Measurements from ENCODE around the gene BMP7.

The BMP7 gene

DNA sequence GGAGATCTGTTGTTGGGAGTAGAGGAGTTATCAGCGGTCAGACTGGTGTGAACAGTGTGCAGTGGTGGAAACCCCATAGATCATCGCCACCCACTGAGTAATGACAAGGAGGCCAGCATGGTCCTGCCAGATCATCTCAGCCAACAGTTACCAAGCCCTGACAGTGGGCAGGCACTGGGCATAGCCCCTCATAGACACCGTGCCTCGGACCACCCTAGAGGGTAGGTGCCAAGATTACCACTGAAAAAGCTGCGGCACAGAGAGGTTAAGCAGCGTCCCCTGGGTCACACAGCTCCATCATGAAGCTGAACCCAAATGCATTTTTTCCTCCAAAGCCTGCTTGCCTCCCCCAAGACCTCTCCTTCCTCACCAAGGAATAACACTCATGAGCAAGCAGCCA is 21.5 kb upstream of the BMP7 start:
- Histone ChIP-seq H3K4me3 (ENCODE audit: low read depth, low read length) (no peak overlapping the region), H3K36me3 (ENCODE audit: control insufficient read depth in 2 of 2, insufficient read depth in 1 of 2, low read length in 2 of 2) (no peaks in the 10 kb centered on the region), H3K4me1 (ENCODE audit: control insufficient read depth, insufficient read depth, low read length) (no peaks in the 10 kb centered on the region), H3K9me3 (ENCODE audit: control insufficient read depth, insufficient read depth, low read depth, low read length) (no peaks in the 10 kb centered on the region), H3K27ac (ENCODE audit: extremely low read depth, low read depth, low read length) (no peak overlapping the region)
- CTCF ChIA-PET: interaction anchor here (0.9 kb wide), 1 partner anchor 658 kb away, joined by 3 read pairs; no protein-coding TSS in a partner anchor
- POLR2A ChIA-PET: no interaction called here
- TF ChIP-seq ZNF791 (tag by site-specific recombination; IDR thresholded peaks at IDR 0.05) (no peak), ZNF48 (tag by site-specific recombination; IDR thresholded peaks at IDR 0.05) (no peak), OVOL3 (tag by site-specific recombination; IDR thresholded peaks at IDR 0.05) (no peak), GLIS1 (tag by site-specific recombination; IDR thresholded peaks at IDR 0.05) (no peak), ZNF785 (tag by site-specific recombination; IDR thresholded peaks at IDR 0.05) (no peak), ZNF585B (tag by site-specific recombination; IDR thresholded peaks at IDR 0.05) (0 out of 2 replicates have a peak, but pooled peaks have one; percentile 11), ZNF416 (tag by site-specific recombination; IDR thresholded peaks at IDR 0.05) (no peak), PRDM1 (tag by site-specific recombination; IDR thresholded peaks at IDR 0.05) (no peak), SP2 (tag by site-specific recombination; IDR thresholded peaks at IDR 0.05) (no peak), ZNF548 (tag by site-specific recombination; IDR thresholded peaks at IDR 0.05) (no peak), ZNF184 (tag by site-specific recombination; IDR thresholded peaks at IDR 0.05) (no peak), ZIC2 (tag by site-specific recombination; IDR thresholded peaks at IDR 0.05) (peak; percentile 62), SALL2 (tag by site-specific recombination; IDR thresholded peaks at IDR 0.05; ENCODE audit: borderline replicate concordance) (no peak), ZNF658 (tag by site-specific recombination; IDR thresholded peaks at IDR 0.05) (no peak)
- TF ChIP-seq, protein P1, sequence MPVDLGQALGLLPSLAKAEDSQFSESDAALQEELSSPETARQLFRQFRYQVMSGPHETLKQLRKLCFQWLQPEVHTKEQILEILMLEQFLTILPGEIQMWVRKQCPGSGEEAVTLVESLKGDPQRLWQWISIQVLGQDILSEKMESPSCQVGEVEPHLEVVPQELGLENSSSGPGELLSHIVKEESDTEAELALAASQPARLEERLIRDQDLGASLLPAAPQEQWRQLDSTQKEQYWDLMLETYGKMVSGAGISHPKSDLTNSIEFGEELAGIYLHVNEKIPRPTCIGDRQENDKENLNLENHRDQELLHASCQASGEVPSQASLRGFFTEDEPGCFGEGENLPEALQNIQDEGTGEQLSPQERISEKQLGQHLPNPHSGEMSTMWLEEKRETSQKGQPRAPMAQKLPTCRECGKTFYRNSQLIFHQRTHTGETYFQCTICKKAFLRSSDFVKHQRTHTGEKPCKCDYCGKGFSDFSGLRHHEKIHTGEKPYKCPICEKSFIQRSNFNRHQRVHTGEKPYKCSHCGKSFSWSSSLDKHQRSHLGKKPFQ (tag by site-specific recombination; IDR thresholded peaks at IDR 0.05): peak; percentile 84

DNA sequence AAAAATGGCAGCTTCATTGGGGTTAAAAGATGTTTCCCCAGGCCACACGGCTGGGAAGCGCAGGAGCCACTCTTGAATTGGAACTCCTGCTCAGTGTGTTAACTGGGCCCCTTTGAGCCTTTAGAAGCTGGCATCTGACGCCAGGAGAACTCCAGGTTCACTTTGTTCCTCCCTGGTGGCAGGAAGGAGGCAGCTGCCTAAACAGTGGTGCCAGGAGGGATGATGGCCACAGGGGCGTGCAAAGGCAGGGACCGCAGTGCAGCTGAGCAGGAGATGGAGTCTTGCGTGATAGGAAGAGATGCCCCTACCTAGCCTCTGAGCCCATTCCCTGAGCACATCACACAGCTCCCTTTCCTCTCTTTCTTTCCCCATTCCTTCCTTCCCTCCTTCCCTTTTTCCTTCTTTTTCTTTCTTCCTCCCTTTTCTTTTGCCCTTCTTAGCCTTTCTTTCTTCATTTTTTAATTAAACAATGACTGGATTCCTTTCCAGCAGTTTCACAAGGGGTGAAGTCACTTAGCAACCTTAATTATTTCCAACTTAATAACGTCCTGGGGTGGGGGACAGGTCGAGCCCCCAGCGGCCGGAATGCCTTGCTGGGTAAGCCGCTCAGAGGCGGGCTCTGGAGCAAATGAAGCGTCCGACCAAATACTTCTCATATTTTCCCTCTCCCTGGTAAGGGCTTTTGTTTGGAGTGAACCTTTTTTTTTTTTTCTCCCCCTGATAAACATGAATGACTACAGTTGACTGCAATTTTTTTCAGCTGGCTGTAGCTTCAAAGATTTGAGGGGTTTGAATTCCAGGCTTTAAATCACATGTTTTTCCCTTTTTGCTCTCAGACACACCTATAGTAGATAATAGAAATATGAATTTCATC is 20.8 kb upstream of the BMP7 start:
- CTCF ChIA-PET: no interaction called here
- H3K4me3 ChIP-seq (ENCODE audit: low read depth, low read length): no peak overlapping the region
- no peaks in the 10 kb centered on the region for H3K9me3 ChIP-seq (ENCODE audit: control insufficient read depth, insufficient read depth, low read depth, low read length)
- POLR2A ChIA-PET: no interaction called here
- no peaks in the 10 kb centered on the region for H3K36me3 ChIP-seq (ENCODE audit: control insufficient read depth in 2 of 2, insufficient read depth in 1 of 2, low read length in 2 of 2)
- no peak overlapping the region for H3K27ac ChIP-seq (ENCODE audit: extremely low read depth, low read depth, low read length)
- TF ChIP-seq ZNF621 (tag by site-specific recombination; IDR thresholded peaks at IDR 0.05): no peak
- no peak for TF ChIP-seq ZNF302 (tag by site-specific recombination; IDR thresholded peaks at IDR 0.05; ENCODE audit: low read depth)
- TF ChIP-seq ZNF830 (tag by site-specific recombination; IDR thresholded peaks at IDR 0.05; ENCODE audit: low read depth): no peak
- no peak for TF ChIP-seq ZNF660 (tag by site-specific recombination; IDR thresholded peaks at IDR 0.05)
- peak; percentile 66 for TF ChIP-seq ZNF366 (tag by site-specific recombination; conservative IDR thresholded peaks at IDR 0.05)
- TF ChIP-seq WT1 (tag by site-specific recombination; IDR thresholded peaks at IDR 0.05): no peak
- TF ChIP-seq ZNF600 (tag by site-specific recombination; IDR thresholded peaks at IDR 0.05): 0 out of 2 replicates have a peak, but pooled peaks have one; percentile 26
- no peaks in the 10 kb centered on the region for H3K4me1 ChIP-seq (ENCODE audit: control insufficient read depth, insufficient read depth, low read length)

DNA sequence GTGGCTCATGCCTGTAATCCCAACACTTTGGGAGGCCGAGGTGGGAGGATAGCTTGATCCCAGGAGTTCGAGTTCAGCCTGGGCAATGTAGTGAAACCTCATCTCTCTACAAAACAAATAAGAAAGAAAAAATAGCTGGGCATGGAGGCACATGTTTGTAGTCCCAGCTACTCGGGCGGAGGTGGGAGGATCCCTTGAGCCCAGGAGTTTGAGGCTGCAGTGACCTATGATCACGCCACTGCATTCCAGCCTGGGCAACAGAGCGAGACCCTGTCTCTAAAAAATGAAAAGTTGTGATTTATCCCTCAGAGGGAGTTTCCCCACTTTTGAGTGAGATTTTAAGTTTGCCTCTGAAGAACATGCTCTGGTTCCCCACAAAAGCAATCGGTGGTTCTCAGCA is 17.4 kb upstream of the BMP7 start:
- no peaks in the 10 kb centered on the region for H3K4me1 ChIP-seq (ENCODE audit: control insufficient read depth, insufficient read depth, low read length)
- no peaks in the 10 kb centered on the region for H3K36me3 ChIP-seq (ENCODE audit: control insufficient read depth in 2 of 2, insufficient read depth in 1 of 2, low read length in 2 of 2)
- ChIA-PET CTCF (interaction anchor here (0.5 to 1.4 kb wide), 2 partner anchors 190 to 1685 kb away, joined by 3 read pairs; no protein-coding TSS in a partner anchor), POLR2A (no interaction called here)
- no peak overlapping the region for H3K27ac ChIP-seq (ENCODE audit: extremely low read depth, low read depth, low read length)
- H3K9me3 ChIP-seq (ENCODE audit: control insufficient read depth, insufficient read depth, low read depth, low read length): no peaks in the 10 kb centered on the region
- H3K4me3 ChIP-seq (ENCODE audit: low read depth, low read length): no peak overlapping the region
- TF ChIP-seq ZNF585B (tag by site-specific recombination; IDR thresholded peaks at IDR 0.05) (no peak), ZNF292 (tag by site-specific recombination; IDR thresholded peaks at IDR 0.05; ENCODE audit: borderline replicate concordance, low read depth) (no peak), ZSCAN23 (tag by site-specific recombination; IDR thresholded peaks at IDR 0.05) (no peak), ZNF670 (tag by site-specific recombination; IDR thresholded peaks at IDR 0.05; ENCODE audit: low read depth) (no peak), ELK4 (IDR thresholded peaks at IDR 0.05; ENCODE audit: borderline replicate concordance, low read depth, low read length) (no peak), GLIS2 (tag by site-specific recombination; IDR thresholded peaks at IDR 0.05) (no peak), ZNF335 (tag by site-specific recombination; conservative IDR thresholded peaks at IDR 0.05) (no peak), ZXDB (tag by site-specific recombination; IDR thresholded peaks at IDR 0.05) (no peak), HOXA7 (CRISPR knock-in tag; IDR thresholded peaks at IDR 0.05; ENCODE audit: borderline replicate concordance) (no peak), ZNF544 (tag by site-specific recombination; IDR thresholded peaks at IDR 0.05) (no peak)
